ENCODE results near the gene WNT4.

WNT4 gene

GRCh38 chr1:22076346-22076745 lies 66.6 kb downstream of the WNT4 start:
- no peak for DNase-seq (ENCODE audit: low read depth, low spot score)

GRCh38 chr1:22075718-22076117 lies 67.2 kb downstream of the WNT4 start:
- DNase-seq (ENCODE audit: low read depth, low spot score), result no peak

GRCh38 chr1:22074803-22075202 lies 68.1 kb downstream of the WNT4 start:
- DNase-seq (ENCODE audit: low read depth, low spot score), result no peak

- no peak for DNase-seq (ENCODE audit: low read depth, low spot score)
These were observed 71.4 kb downstream of the WNT4 start for GRCh38 chr1:22071511-22071910.

All from activated naive CD8-positive, alpha-beta T cell treated with anti-CD3 and anti-CD28 coated beads, Interleukin-2, amount 50 U/mL, for 16 hours (primary cell).